IMR-90 (cell line): ENCODE measurements around the gene KLHL40.

ENCODE experiments used
- MAZ ChIP-seq: IDR thresholded peaks from 2 replicates; pipeline ENCODE4 v1.6.1; 2012; ENCODE audit warnings: low read depth, mild to moderate bottlenecking, low read length, improper control_type of control experiment, moderate library complexity, borderline replicate concordance
- POLR2A ChIP-seq: IDR thresholded peaks from 2 replicates; pipeline ENCODE4 v1.6.1; 2012; ENCODE audit warnings: mild to moderate bottlenecking, low read depth, low read length
- TF ChIP-seq, protein P1 (sequence below): conservative IDR thresholded peaks from 2 replicates; pipeline ENCODE4 v1.5.1; 2012; ENCODE audit warnings: mild to moderate bottlenecking, low read depth, low read length, improper control_type of control experiment

DNA sequence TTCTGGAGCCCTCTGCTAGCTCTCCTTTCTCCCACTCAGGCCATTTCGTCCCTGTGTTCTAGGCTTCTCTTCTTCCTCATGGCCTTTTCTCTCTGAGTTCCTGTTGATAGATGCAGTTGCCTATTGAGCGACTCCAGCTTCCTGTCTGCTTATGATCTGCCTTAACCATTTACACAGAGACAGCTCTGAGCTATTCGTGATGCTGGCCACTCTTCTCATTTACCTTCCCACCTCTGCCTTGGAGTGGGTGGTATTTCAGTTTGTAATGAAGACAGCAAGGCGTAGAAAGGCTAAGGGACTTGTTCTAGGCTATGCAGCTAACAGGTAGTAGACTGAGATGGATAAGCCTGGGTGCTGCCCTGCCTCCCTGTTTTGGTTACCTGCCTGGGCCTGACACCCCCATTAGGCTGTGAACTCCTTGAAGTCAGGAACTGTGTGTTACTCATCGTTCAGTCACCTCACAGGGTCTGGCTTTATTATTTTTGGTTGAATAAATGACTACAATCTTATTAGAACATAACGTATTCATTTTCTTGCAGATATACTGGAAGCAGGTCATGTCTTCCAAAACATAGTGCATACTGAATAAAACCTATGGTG lies 44.5 kb upstream of the KLHL40 start:
- TF ChIP-seq, protein P1, sequence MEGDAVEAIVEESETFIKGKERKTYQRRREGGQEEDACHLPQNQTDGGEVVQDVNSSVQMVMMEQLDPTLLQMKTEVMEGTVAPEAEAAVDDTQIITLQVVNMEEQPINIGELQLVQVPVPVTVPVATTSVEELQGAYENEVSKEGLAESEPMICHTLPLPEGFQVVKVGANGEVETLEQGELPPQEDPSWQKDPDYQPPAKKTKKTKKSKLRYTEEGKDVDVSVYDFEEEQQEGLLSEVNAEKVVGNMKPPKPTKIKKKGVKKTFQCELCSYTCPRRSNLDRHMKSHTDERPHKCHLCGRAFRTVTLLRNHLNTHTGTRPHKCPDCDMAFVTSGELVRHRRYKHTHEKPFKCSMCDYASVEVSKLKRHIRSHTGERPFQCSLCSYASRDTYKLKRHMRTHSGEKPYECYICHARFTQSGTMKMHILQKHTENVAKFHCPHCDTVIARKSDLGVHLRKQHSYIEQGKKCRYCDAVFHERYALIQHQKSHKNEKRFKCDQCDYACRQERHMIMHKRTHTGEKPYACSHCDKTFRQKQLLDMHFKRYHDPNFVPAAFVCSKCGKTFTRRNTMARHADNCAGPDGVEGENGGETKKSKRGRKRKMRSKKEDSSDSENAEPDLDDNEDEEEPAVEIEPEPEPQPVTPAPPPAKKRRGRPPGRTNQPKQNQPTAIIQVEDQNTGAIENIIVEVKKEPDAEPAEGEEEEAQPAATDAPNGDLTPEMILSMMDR: no peak
- TF ChIP-seq MAZ: no peak
- TF ChIP-seq POLR2A: no peak
